GM12878 (cell line): ENCODE measurements around the gene DBR1. TPM values are rescaled to one million over a fixed set of nuclear protein-coding genes. Genes with fewer than 3 reads are reported as not detected.

ENCODE experiments used
- ATAC-seq: fragments of 200-7000 bp; cut with Tn5 transposase; 3 replicates; pipeline ENCODE4 v1.9.1; 2020; ENCODE audit warnings: mild to moderate bottlenecking, moderate library complexity
- BruUV-seq: library from RNA; stranded (reverse); fragments of 400-500 nt; replicated peaks from 2 replicates; lab custom pipeline; 2021; lab: Mats Ljungman, UMichigan
- CTCF ChIA-PET: fragments of 300-600 bp; sonication (Branson Sonifier 250); formaldehyde crosslinking; extraction: SDS; loops from one replicate; lab custom pipeline; 2021; ENCODE audit warnings: inconsistent platforms; lab: Yijun Ruan, JAX
- POLR2A ChIA-PET: fragments of 350-600 bp; formaldehyde crosslinking; extraction: SDS; loops from one replicate; lab custom pipeline; 2021; ENCODE audit warnings: inconsistent platforms; lab: Charles Lee
- RAD21 ChIA-PET: fragments of 300-600 bp; sonication (Branson Sonifier 250); formaldehyde crosslinking; loops from one replicate; lab custom pipeline; 2023; ENCODE audit warnings: antibody characterized with exemption; ENCODE audit not compliant: unreplicated experiment; lab: Charles Lee
- SMC1A ChIA-PET: fragments of 300-600 bp; sonication (Branson Sonifier 250); formaldehyde crosslinking; loops from one replicate; lab custom pipeline; 2023; ENCODE audit not compliant: unreplicated experiment, uncharacterized antibody; lab: Charles Lee
- DNase-seq: peaks from one replicate; pipeline ENCODE4 v3.0.0-alpha.2; 2011; ENCODE audit warnings: low read depth, low spot score
- FAIRE-seq: peaks from 3 replicates; lab custom pipeline; 2011; peaks lifted over from hg19 to GRCh38; lab: Jason Lieb, UNC
- H2AFZ ChIP-seq: 2 replicates; pipeline ENCODE4 v1.6.0; 2011; ENCODE audit warnings: low read depth, low read length, control low read depth; ENCODE audit not compliant: control insufficient read depth
- H3K27ac ChIP-seq: 2 replicates; pipeline ENCODE4 v1.5.1; 2011; ENCODE audit warnings: control low read depth; ENCODE audit not compliant: control insufficient read depth, insufficient read depth
- H3K27me3 ChIP-seq, 2 experiments: replicated peaks in 1 of 2; 2 replicates each; pipeline versions ENCODE4 v1.6.0 to v1.6.1; 2011; ENCODE audit warnings: low read length in 1 of 2; ENCODE audit not compliant: control insufficient read depth in 2 of 2, insufficient read depth in 2 of 2
- H3K36me3 ChIP-seq, 2 experiments: 2 replicates each; pipeline ENCODE4 v1.5.1; 2011; ENCODE audit warnings: low read length in 1 of 2; ENCODE audit not compliant: control insufficient read depth in 2 of 2, insufficient read depth in 2 of 2
- H3K4me1 ChIP-seq: 2 replicates; pipeline ENCODE4 v1.6.1; 2011; ENCODE audit warnings: mild to moderate bottlenecking, low read length, moderate library complexity, mixed read lengths; ENCODE audit not compliant: control insufficient read depth, insufficient read depth
- H3K4me2 ChIP-seq: 2 replicates; pipeline ENCODE4 v1.6.0; 2011; ENCODE audit warnings: control low read depth; ENCODE audit not compliant: control insufficient read depth, insufficient read depth
- H3K4me3 ChIP-seq: fragments of 200-600 bp; sonication (generic); 2 replicates; pipeline ENCODE4 v1.5.1; 2016
- H3K79me2 ChIP-seq: 2 replicates; pipeline ENCODE4 v1.6.0; 2011; ENCODE audit warnings: low read length; ENCODE audit not compliant: control insufficient read depth, insufficient read depth
- H3K9ac ChIP-seq: 2 replicates; pipeline ENCODE4 v1.8.0; 2011; ENCODE audit warnings: low read length, control low read depth, mixed read lengths; ENCODE audit not compliant: control insufficient read depth, insufficient read depth
- H3K9me3 ChIP-seq: replicated peaks from 3 replicates; pipeline ENCODE4 v1.5.1; 2011; ENCODE audit warnings: mild to moderate bottlenecking, low read length; ENCODE audit not compliant: control insufficient read depth, insufficient read depth
- H4K20me1 ChIP-seq: 2 replicates; pipeline ENCODE4 v1.6.0; 2011; ENCODE audit not compliant: control insufficient read depth, insufficient read depth
- BRCA1 ChIP-seq: IDR thresholded peaks from 2 replicates; pipeline ENCODE4 v1.6.1; 2011; ENCODE audit warnings: low read depth, low read length, improper control_type of control experiment
- E2F8 ChIP-seq: fragments of 450-650 bp; IDR thresholded peaks from 2 replicates; pipeline ENCODE4 v1.6.1; 2018; ENCODE audit warnings: mild to moderate bottlenecking, low read depth, moderate library complexity; ENCODE audit not compliant: partially characterized antibody
- EED ChIP-seq: sonication (generic); IDR thresholded peaks from 2 replicates; pipeline ENCODE4 v1.6.1; 2016; ENCODE audit warnings: antibody characterized with exemption, low read depth
- EZH2 ChIP-seq: IDR thresholded peaks from 2 replicates; pipeline ENCODE4 v1.6.1; 2012; ENCODE audit warnings: low read depth, mild to moderate bottlenecking, control low read depth, inconsistent platforms, low read length, borderline replicate concordance; ENCODE audit not compliant: control insufficient read depth
- IRF5 ChIP-seq: fragments of 450-650 bp; IDR thresholded peaks from 2 replicates; pipeline ENCODE4 v1.6.1; 2017; ENCODE audit warnings: borderline replicate concordance
- MLLT1 ChIP-seq: fragments of 450-650 bp; IDR thresholded peaks from 2 replicates; pipeline ENCODE4 v1.6.1; 2016; ENCODE audit warnings: mild to moderate bottlenecking
- NRF1 ChIP-seq: conservative IDR thresholded peaks from 2 replicates; pipeline ENCODE4 v1.6.1; 2011; ENCODE audit warnings: mild to moderate bottlenecking, low read depth, low read length, improper control_type of control experiment
- POLR2A ChIP-seq: IDR thresholded peaks from 2 replicates; pipeline ENCODE4 v1.6.1; 2011; ENCODE audit warnings: low read depth, mild to moderate bottlenecking, low read length
- PRDM15 ChIP-seq: fragments of 450-650 bp; formaldehyde crosslinking; IDR thresholded peaks from 2 replicates; pipeline ENCODE4 v1.4.0; 2020; ENCODE audit warnings: mild to moderate bottlenecking, moderate library complexity
- RCOR1 ChIP-seq: conservative IDR thresholded peaks from 2 replicates; pipeline ENCODE4 v1.6.1; 2012; ENCODE audit warnings: low read depth, low read length, improper control_type of control experiment
- RELB ChIP-seq: fragments of 450-650 bp; IDR thresholded peaks from 2 replicates; pipeline ENCODE4 v1.6.1; 2017; ENCODE audit warnings: low read depth, mild to moderate bottlenecking, moderate library complexity
- RUNX3 ChIP-seq: IDR thresholded peaks from 2 replicates; pipeline ENCODE4 v1.6.1; 2012; ENCODE audit warnings: low read length, inconsistent platforms
- SMAD5 ChIP-seq: IDR thresholded peaks from 2 replicates; pipeline ENCODE4 v1.6.1; 2016; ENCODE audit warnings: antibody characterized with exemption, low read depth
- ZNF622 ChIP-seq: fragments of 450-650 bp; IDR thresholded peaks from 2 replicates; pipeline ENCODE4 v1.6.1; 2017; ENCODE audit warnings: mild to moderate bottlenecking, inconsistent platforms
- WGBS: methylation state at CpG from one replicate; pipeline ENCODE4 v1.1.6; 2016; ENCODE audit warnings: low lambda C conversion rate; ENCODE audit not compliant: insufficient replicate concordance, insufficient coverage; ENCODE audit errors: missing lambda C conversion rate; 5-methylcytosine and 5-hydroxymethylcytosine counted together
- in situ Hi-C: fragments of 300-500 bp; cut with MboI; formaldehyde crosslinking; loops from 9 replicates; pipeline ENCODE4 v1.14.3; 2018; ENCODE audit warnings: mixed read lengths
- intact Hi-C: fragments of 100-400 bp; cut with micrococcal nuclease; formaldehyde crosslinking; loops from one replicate; pipeline ENCODE4 v1.14.2; 2022; ENCODE audit not compliant: unreplicated experiment
- polyA plus RNA-seq, 11 experiments: library from polyadenylated mRNA; depleted of rRNA in 4 of 11; unstranded in 6 of 11; stranded (reverse) in 5 of 11; fragments of >200 nt; fragmentation: Nextera tagmentation in 4 of 11; fragmentation: Illumina TruSeq in 1 of 11; extraction: Ambion mirVana in 4 of 11; extraction: Trizol in 1 of 11; gene quantifications; 1 replicate in 1 of 11; 2 replicates in 10 of 11; pipeline versions ENCODE4 v1.2.1 to v1.2.3, GENCODE V29; 2011 to 2016; ENCODE audit warnings: inconsistent platforms in 2 of 11, missing spikeins in 2 of 11, low read depth in 1 of 11
- total RNA-seq, 4 experiments: library from RNA; depleted of rRNA in 3 of 4; stranded (reverse); fragments of >200 nt in 3 of 4; fragmentation: Illumina TruSeq in 1 of 4; extraction: Trizol in 1 of 4; gene quantifications; 2 replicates each; pipeline versions ENCODE4 v1.2.1 to v1.2.3, GENCODE V29; 2013 to 2021

DBR1 gene
- total and polyA plus RNA-seq, 10 of the 15 experiments (the other 5 are each of a cell fraction or from before 2014, with no cell fraction given), result 4.1 to 17.3 (median 15.8) TPM

GRCh38 chr3:138148503-138148902 is 26.2 kb downstream of the DBR1 start:
- intact Hi-C loops, result no loop called here
- H3K9me3 ChIP-seq, result no peaks in the 10 kb centered on the region
- ChIA-PET SMC1A (no interaction called here), POLR2A (no interaction called here), CTCF (no interaction called here), RAD21 (no interaction called here)
- DNase-seq (no peak), FAIRE-seq (no peak), ATAC-seq (no peak)
- H4K20me1 ChIP-seq, result no peaks in the 10 kb centered on the region
- 69% methylated on average over 4 of the region's 4 CpGs for WGBS
- H3K36me3 ChIP-seq, result no peaks in the 10 kb centered on the region
- BruUV-seq, result no TSS peak
- H3K9ac ChIP-seq, result no peak overlapping the region
- H3K27ac ChIP-seq, result no peak overlapping the region
- no peaks in the 10 kb centered on the region for H3K27me3 ChIP-seq
- H3K79me2 ChIP-seq, result no peaks in the 10 kb centered on the region
- no peak overlapping the region for H3K4me3 ChIP-seq
- no peaks in the 10 kb centered on the region for H3K4me1 ChIP-seq
- H2AFZ ChIP-seq, result no peak overlapping the region
- H3K4me2 ChIP-seq, result no peak overlapping the region
- in situ Hi-C loops, result no loop called here
- TF ChIP-seq RELB (no peak), EZH2 (no peak), POLR2A (no peak), E2F8 (no peak), NRF1 (no peak), RUNX3 (no peak), RCOR1 (no peak), EED (no peak), BRCA1 (no peak), IRF5 (no peak), ZNF622 (no peak), PRDM15 (CRISPR knock-in tag) (no peak), MLLT1 (no peak), SMAD5 (no peak)
